Measurements from ENCODE around the gene DHRSX. TPM values are rescaled to one million over a fixed set of nuclear protein-coding genes. Genes with fewer than 3 reads are reported as not detected.
A peak's percentile ranks its signal among the peaks of the same experiment; 100 is the strongest.

Gene DHRSX
- total and polyA plus RNA-seq, 10 of the 15 experiments (the other 5 are each of a cell fraction or from before 2014, with no cell fraction given): 1.7 to 39.5 (median 16.5) TPM

DNA sequence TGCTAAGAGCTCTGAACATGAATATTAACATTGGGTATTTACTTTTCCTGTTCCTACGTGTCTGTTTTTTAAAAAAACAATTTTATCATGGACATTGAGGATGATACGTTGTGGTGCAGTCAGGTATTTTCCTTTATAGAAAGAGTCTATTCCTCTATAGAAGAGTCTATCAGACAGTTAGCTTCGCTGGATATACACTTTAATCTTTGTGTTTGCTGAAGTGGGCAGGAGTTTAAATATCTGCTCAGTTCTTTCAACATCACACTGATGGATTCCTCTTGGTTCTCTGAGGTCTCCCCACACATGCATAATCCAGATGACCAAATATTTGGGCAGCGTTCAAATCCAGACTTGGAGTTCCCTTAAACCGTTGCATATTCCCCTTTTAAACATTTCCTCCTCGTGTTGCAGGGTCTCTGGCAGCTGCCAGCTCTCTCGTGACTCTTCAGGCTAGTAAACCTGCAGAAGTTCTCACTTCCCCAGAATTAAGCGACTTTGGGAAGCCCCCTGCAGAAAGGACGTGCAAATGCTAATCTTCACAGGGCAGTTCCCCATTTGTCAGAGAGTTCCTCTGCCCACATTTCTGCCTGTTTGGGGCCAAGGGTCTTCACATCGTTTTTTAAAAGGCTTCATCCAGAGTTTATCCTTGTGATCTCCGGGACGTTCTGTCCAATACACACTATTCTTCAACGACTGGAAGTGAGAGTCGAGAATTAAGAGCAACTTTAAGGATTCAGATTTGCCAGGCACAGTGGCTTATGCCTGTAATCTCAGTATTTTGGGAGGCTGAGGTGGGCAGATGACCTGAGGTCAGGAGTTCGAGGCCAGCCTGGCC, 20.5 kb upstream of the DHRSX start (continued):
- TF ChIP-seq RELB (IDR thresholded peaks at IDR 0.05; ENCODE audit: low read depth) (peak; percentile 98), CHD1 (IDR thresholded peaks at IDR 0.05; ENCODE audit: low read depth, low read length) (no peak), PAX5 (IDR thresholded peaks at IDR 0.05; ENCODE audit: borderline replicate concordance, low read depth, low read length) (peak; percentile 81), MXI1 (IDR thresholded peaks at IDR 0.05; ENCODE audit: low read depth, low read length) (no peak), KLF5 (IDR thresholded peaks at IDR 0.05; ENCODE audit: partially characterized antibody) (no peak), KDM1A (IDR thresholded peaks at IDR 0.05; ENCODE audit: borderline replicate concordance) (no peak), CEBPZ (IDR thresholded peaks at IDR 0.05; ENCODE audit: low read depth, low read length) (no peak), IKZF1 (conservative IDR thresholded peaks at IDR 0.05) (peak; percentile 92), MEF2A (IDR thresholded peaks at IDR 0.05; ENCODE audit: insufficient read depth, low read depth, low read length) (0 out of 2 replicates have a peak, but pooled peaks have one; percentile 46), TCF3 (IDR thresholded peaks at IDR 0.05; ENCODE audit: borderline replicate concordance, insufficient read depth, low read depth, low read length) (peak; percentile 89; the same call in 1 of the 2 replicates), CHD2 (IDR thresholded peaks at IDR 0.05; ENCODE audit: borderline replicate concordance, low read depth, low read length) (peak; percentile 77; the same call in 1 of the 2 replicates), MYB (IDR thresholded peaks at IDR 0.05; ENCODE audit: borderline replicate concordance, low read depth, low read length) (no peak), ZNF622 (IDR thresholded peaks at IDR 0.05) (no peak), SUZ12 (IDR thresholded peaks at IDR 0.05; ENCODE audit: unreplicated experiment) (no peak), SUPT20H (IDR thresholded peaks at IDR 0.05; ENCODE audit: borderline replicate concordance, control insufficient read depth, low read depth, low read length) (no peak), NBN (IDR thresholded peaks at IDR 0.05) (peak; percentile 72; the same call in 1 of the 2 replicates), NRF1 (conservative IDR thresholded peaks at IDR 0.05; ENCODE audit: low read depth, low read length) (no peak), PAX8 (IDR thresholded peaks at IDR 0.05) (no peak), PML (IDR thresholded peaks at IDR 0.05; ENCODE audit: low read length) (0 out of 2 replicates have a peak, but pooled peaks have one; percentile 53), TARDBP (IDR thresholded peaks at IDR 0.05; ENCODE audit: borderline replicate concordance) (0 out of 2 replicates have a peak, but pooled peaks have one; percentile 56)
- TF ChIP-seq, protein P1, sequence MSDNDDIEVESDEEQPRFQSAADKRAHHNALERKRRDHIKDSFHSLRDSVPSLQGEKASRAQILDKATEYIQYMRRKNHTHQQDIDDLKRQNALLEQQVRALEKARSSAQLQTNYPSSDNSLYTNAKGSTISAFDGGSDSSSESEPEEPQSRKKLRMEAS (IDR thresholded peaks at IDR 0.05; ENCODE audit: low read depth, low read length): peak; percentile 81; the same call in 1 of the 2 replicates
- TF ChIP-seq, protein P2, sequence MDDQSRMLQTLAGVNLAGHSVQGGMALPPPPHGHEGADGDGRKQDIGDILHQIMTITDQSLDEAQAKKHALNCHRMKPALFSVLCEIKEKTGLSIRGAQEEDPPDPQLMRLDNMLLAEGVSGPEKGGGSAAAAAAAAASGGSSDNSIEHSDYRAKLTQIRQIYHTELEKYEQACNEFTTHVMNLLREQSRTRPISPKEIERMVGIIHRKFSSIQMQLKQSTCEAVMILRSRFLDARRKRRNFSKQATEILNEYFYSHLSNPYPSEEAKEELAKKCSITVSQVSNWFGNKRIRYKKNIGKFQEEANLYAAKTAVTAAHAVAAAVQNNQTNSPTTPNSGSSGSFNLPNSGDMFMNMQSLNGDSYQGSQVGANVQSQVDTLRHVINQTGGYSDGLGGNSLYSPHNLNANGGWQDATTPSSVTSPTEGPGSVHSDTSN (IDR thresholded peaks at IDR 0.05; ENCODE audit: insufficient replicate concordance, low read depth, low read length): no peak
